CD4-positive, CD25-positive, alpha-beta regulatory T cell (primary cell): ENCODE data around the gene SYNE1. TPM values are rescaled to one million over a fixed set of nuclear protein-coding genes. Genes with fewer than 3 reads are reported as not detected.
A peak's percentile ranks its signal among the peaks of the same experiment; 100 is the strongest.

Source experiments
- ATAC-seq, 2 donors: fragments of 150-1000 bp; cut with Tn5 transposase; one replicate each; pipeline ENCODE4 v1.10.0; 2021; ENCODE audit warnings: low read depth in 2 of 2, moderate number of reproducible peaks in 2 of 2, moderate library complexity in 1 of 2
- DNase-seq, 3 donors: peaks; one replicate each; pipeline versions ENCODE4 v3.0.0 to v3.0.0-alpha.2; 2012 to 2022; ENCODE audit warnings: mixed read lengths in 1 of 3
- H3K27ac ChIP-seq: one replicate; pipeline ENCODE4 v1.7.0; 2013; ENCODE audit warnings: mild to moderate bottlenecking, low read length; ENCODE audit not compliant: insufficient read depth, poor library complexity, severe bottlenecking
- H3K27me3 ChIP-seq: one replicate; pipeline ENCODE4 v1.7.0; 2013; ENCODE audit warnings: low read length; ENCODE audit not compliant: control insufficient read depth, insufficient read depth
- H3K36me3 ChIP-seq: one replicate; pipeline ENCODE4 v1.7.0; 2013; ENCODE audit warnings: mild to moderate bottlenecking, low read length, moderate library complexity; ENCODE audit not compliant: control insufficient read depth, insufficient read depth
- H3K4me1 ChIP-seq: 2 replicates; pipeline ENCODE4 v1.7.0; 2013; ENCODE audit warnings: mild to moderate bottlenecking, low read length; ENCODE audit not compliant: insufficient read depth, control insufficient read depth, poor library complexity, severe bottlenecking
- H3K4me3 ChIP-seq: one replicate; pipeline ENCODE4 v1.7.0; 2013; ENCODE audit warnings: low read depth, mild to moderate bottlenecking, low read length, moderate library complexity
- H3K9me3 ChIP-seq, 2 experiments: 1 replicate in 1 of 2; 2 replicates in 1 of 2; pipeline ENCODE4 v1.7.0; 2013; ENCODE audit warnings: low read length in 2 of 2, mild to moderate bottlenecking in 1 of 2, moderate library complexity in 1 of 2; ENCODE audit not compliant: control insufficient read depth in 2 of 2
- H3K27ac Mint-ChIP-seq, 3 donors: one replicate each; pipeline ENCODE4 v1.8.0; 2020 to 2022; ENCODE audit warnings: mild to moderate bottlenecking in 3 of 3, mixed read lengths in 3 of 3, moderate library complexity in 2 of 3
- H3K27me3 Mint-ChIP-seq: one replicate; pipeline ENCODE4 v1.8.0; 2022; ENCODE audit warnings: mild to moderate bottlenecking, mixed read lengths
- H3K36me3 Mint-ChIP-seq: one replicate; pipeline ENCODE4 v1.8.0; 2020; ENCODE audit warnings: mixed read lengths
- H3K4me1 Mint-ChIP-seq, 4 donors: one replicate each; pipeline ENCODE4 v1.8.0; 2020 to 2022; ENCODE audit warnings: mixed read lengths in 4 of 4, mild to moderate bottlenecking in 1 of 4
- H3K4me3 Mint-ChIP-seq, 4 donors: one replicate each; pipeline ENCODE4 v1.8.0; 2020 to 2022; ENCODE audit warnings: mild to moderate bottlenecking in 4 of 4, mixed read lengths in 4 of 4, moderate library complexity in 3 of 4
- H3K9me3 Mint-ChIP-seq, 7 donors: one replicate each; pipeline ENCODE4 v1.8.0; 2020 to 2022; ENCODE audit warnings: mixed read lengths in 7 of 7, mild to moderate bottlenecking in 3 of 7, moderate library complexity in 2 of 7
- polyA plus RNA-seq, 4 donors: library from polyadenylated mRNA; unstranded; fragments of 300-500 nt; fragmentation: Illumina TruSeq; gene quantifications; one replicate each; pipeline ENCODE4 v1.2.3, GENCODE V29; 2021
- total RNA-seq: library from RNA; stranded (reverse); gene quantifications from one replicate; pipeline ENCODE4 v1.2.3, GENCODE V29; 2022

Gene SYNE1
- total and polyA plus RNA-seq, 5 donors from 2014 or later: 48.1 to 166 (median 57.3) TPM

DNA sequence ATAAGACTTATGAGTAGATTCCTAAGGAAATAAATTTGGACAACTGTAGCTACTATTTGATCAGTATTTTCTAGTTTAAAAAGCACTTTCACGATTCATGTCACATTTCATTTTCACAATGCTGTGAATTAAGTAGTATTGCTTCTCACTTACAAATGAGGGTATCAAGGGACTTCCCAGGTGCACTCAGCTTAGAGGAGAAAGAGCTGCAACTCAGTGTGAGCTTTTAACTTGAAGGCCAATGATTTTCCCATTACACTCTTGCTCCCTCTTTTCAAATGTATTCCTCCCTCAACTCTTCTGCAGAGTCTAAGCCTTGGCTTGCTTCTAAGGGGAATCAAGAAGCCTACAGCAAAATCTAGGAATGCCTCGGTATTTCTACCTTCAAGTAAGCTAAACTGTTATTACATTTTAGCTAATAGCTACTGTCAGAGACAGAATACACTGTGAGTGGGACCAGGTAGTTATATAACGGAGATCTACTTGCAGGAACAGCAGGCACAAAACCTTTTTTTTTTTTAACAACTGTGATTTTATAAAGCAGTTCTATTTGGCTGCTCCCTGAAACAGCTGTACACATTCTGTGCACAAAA, 339.0 kb downstream of the SYNE1 start:
- Histone ChIP-seq H3K27me3 (no peaks in the 10 kb centered on the region), H3K9me3 (no peaks in the 10 kb centered on the region), H3K27ac (no peak overlapping the region), H3K36me3 (peaks cover 18% of the 10 kb centered on the region), H3K4me3 (peak overlapping the region; percentile 97), H3K4me1 (peaks cover 40% of the 10 kb centered on the region)
- Mint-ChIP-seq H3K4me1 (peaks cover 41 to 67% (median 52%) of the 10 kb centered on the region in 4 donors), H3K27me3 (no peaks in the 10 kb centered on the region), H3K4me3 (peak overlapping the region in 3 of 4 donors; percentile 2 to 56 (median 30)), H3K27ac (peak overlapping the region in 2 of 3 donors; percentile 7 to 45), H3K36me3 (peaks cover 27% of the 10 kb centered on the region), H3K9me3 (no peaks in the 10 kb centered on the region)
- ATAC-seq (no peak), DNase-seq (no peak)

GRCh38 chr6:152296648-152297376, 340.4 kb downstream of the SYNE1 start:
- Mint-ChIP-seq H3K9me3 (no peaks in the 10 kb centered on the region), H3K4me3 (peak overlapping the region in 2 of 4 donors; percentile 2 to 31), H3K4me1 (peaks cover 34 to 66% (median 50%) of the 10 kb centered on the region in 4 donors), H3K27me3 (no peaks in the 10 kb centered on the region), H3K36me3 (peaks cover 40% of the 10 kb centered on the region), H3K27ac (peak overlapping the region; percentile 33 to 83 (median 63))
- no peak for ATAC-seq
- peaks cover 34% of the 10 kb centered on the region for H3K4me1 ChIP-seq
- no peaks in the 10 kb centered on the region for H3K9me3 ChIP-seq
- peaks cover 32% of the 10 kb centered on the region for H3K36me3 ChIP-seq
- no peak overlapping the region for H3K27ac ChIP-seq
- no peaks in the 10 kb centered on the region for H3K27me3 ChIP-seq
- DNase-seq: no peak
- H3K4me3 ChIP-seq: no peak overlapping the region

DNA sequence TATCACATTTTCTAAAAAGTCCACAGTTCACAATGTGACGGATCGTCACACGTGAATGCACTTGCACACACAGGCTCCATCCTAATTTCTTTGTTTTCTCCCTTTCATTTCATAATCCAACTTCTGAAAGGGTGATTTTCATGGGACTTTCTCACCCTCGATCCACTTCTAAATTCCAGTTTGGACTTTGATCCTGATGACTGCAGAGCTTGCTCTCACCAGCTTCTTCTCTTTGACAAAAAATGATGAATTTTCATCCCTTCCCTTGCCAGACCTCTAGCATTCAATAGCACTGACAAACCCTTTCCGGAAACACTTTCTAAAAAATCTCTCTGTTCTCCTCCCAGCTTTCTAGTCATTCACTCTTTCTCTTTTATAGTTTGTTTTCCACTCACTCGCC, 341.2 kb downstream of the SYNE1 start:
- Mint-ChIP-seq H3K4me3 (no peak overlapping the region), H3K9me3 (no peaks in the 10 kb centered on the region), H3K4me1 (peaks cover 28 to 62% (median 45%) of the 10 kb centered on the region in 4 donors), H3K36me3 (peaks cover 41% of the 10 kb centered on the region), H3K27me3 (no peaks in the 10 kb centered on the region), H3K27ac (peak overlapping the region in 2 of 3 donors; percentile 45 to 79)
- Histone ChIP-seq H3K9me3 (no peaks in the 10 kb centered on the region), H3K27me3 (no peaks in the 10 kb centered on the region), H3K4me3 (no peak overlapping the region), H3K27ac (no peak overlapping the region), H3K4me1 (peaks cover 29% of the 10 kb centered on the region), H3K36me3 (peaks cover 39% of the 10 kb centered on the region)
- ATAC-seq (no peak), DNase-seq (no peak)

DNA sequence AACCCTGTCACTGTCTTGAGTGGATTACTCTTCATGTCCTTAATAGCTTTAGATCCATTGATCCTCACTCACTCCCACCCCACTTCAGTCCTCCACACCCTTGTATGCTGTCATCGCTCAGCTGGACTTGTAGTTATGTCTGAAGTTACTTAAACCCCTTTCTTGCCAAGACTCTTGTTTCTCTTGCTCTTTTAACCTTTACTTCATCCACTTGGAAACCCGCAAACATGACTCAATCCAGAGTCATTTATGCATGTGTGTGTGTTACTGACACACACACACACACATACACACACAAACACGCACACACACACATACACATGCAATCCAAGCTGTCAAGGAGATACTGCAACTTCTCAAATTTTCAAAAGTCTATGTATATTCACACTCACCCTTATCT, 341.8 kb downstream of the SYNE1 start:
- Mint-ChIP-seq H3K36me3 (peaks cover 41% of the 10 kb centered on the region), H3K27me3 (no peaks in the 10 kb centered on the region), H3K4me3 (no peak overlapping the region), H3K4me1 (peaks cover 28 to 56% (median 39%) of the 10 kb centered on the region in 4 donors), H3K27ac (peak overlapping the region in 1 of 3 donors; percentile 79), H3K9me3 (no peaks in the 10 kb centered on the region)
- Histone ChIP-seq H3K4me1 (peaks cover 24% of the 10 kb centered on the region), H3K36me3 (peaks cover 44% of the 10 kb centered on the region), H3K27me3 (no peaks in the 10 kb centered on the region), H3K9me3 (no peaks in the 10 kb centered on the region), H3K4me3 (no peak overlapping the region), H3K27ac (no peak overlapping the region)
- no peak for ATAC-seq
- no peak for DNase-seq

DNA sequence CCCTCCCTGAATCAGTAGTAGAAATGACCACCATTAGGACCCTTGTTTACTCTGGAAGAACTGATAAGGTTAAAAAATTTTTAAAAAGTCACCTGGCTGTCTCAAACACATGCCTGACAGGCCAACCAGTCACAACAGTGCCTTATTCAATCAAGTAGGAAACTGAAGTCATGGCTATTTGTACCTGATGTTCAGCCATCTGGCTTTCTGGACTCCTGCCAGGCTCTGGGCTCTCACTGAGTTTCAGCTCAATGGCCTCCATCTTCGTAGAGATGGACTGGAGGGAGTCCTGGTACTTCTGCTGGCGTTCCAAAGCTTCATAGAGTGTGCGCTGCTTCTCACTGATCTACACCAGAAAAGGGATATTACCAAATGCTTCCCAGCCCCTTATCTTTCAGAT, 343.8 kb downstream of the SYNE1 start:
- no peak overlapping the region for H3K4me3 ChIP-seq
- H3K27ac ChIP-seq: no peak overlapping the region
- peaks cover 5% of the 10 kb centered on the region for H3K4me1 ChIP-seq
- no peaks in the 10 kb centered on the region for H3K27me3 ChIP-seq
- Mint-ChIP-seq H3K4me3 (no peak overlapping the region), H3K9me3 (no peaks in the 10 kb centered on the region), H3K4me1 (peaks cover 18 to 42% (median 27%) of the 10 kb centered on the region in 4 donors), H3K27ac (peak overlapping the region in 2 of 3 donors; percentile 4 to 26), H3K36me3 (peaks cover 48% of the 10 kb centered on the region), H3K27me3 (no peaks in the 10 kb centered on the region)
- no peaks in the 10 kb centered on the region for H3K9me3 ChIP-seq
- no peak for DNase-seq
- H3K36me3 ChIP-seq: peaks cover 55% of the 10 kb centered on the region
- ATAC-seq: no peak

- peaks cover 4% of the 10 kb centered on the region for H3K4me1 ChIP-seq
- no peaks in the 10 kb centered on the region for H3K9me3 ChIP-seq
- DNase-seq (no peak), ATAC-seq (no peak)
- H3K9me3 Mint-ChIP-seq: no peaks in the 10 kb centered on the region
- H3K27me3 Mint-ChIP-seq: no peaks in the 10 kb centered on the region
- no peak overlapping the region for H3K4me3 ChIP-seq
- peaks cover 18 to 37% (median 23%) of the 10 kb centered on the region in 4 donors for H3K4me1 Mint-ChIP-seq
- no peaks in the 10 kb centered on the region for H3K27me3 ChIP-seq
- H3K27ac Mint-ChIP-seq: peak overlapping the region in 1 of 3 donors; percentile 55
- no peak overlapping the region for H3K27ac ChIP-seq
- no peak overlapping the region for H3K4me3 Mint-ChIP-seq
- H3K36me3 Mint-ChIP-seq: peaks cover 53% of the 10 kb centered on the region
- H3K36me3 ChIP-seq: peaks cover 63% of the 10 kb centered on the region
These were observed 344.6 kb downstream of the SYNE1 start for GRCh38 chr6:152292555-152292954.

GRCh38 chr6:152290693-152291092, 346.5 kb downstream of the SYNE1 start:
- Histone ChIP-seq H3K4me3 (no peak overlapping the region), H3K9me3 (no peaks in the 10 kb centered on the region), H3K4me1 (no peaks in the 10 kb centered on the region), H3K27ac (no peak overlapping the region), H3K27me3 (no peaks in the 10 kb centered on the region), H3K36me3 (peaks cover 75% of the 10 kb centered on the region)
- peaks cover 49% of the 10 kb centered on the region for H3K36me3 Mint-ChIP-seq
- H3K9me3 Mint-ChIP-seq: no peaks in the 10 kb centered on the region
- ATAC-seq: no peak
- H3K27ac Mint-ChIP-seq: no peak overlapping the region
- no peaks in the 10 kb centered on the region for H3K27me3 Mint-ChIP-seq
- no peak overlapping the region for H3K4me3 Mint-ChIP-seq
- no peak for DNase-seq
- peaks cover 5 to 21% (median 10%) of the 10 kb centered on the region in 4 donors for H3K4me1 Mint-ChIP-seq
